GM23248 (cell line): Measurements from ENCODE around the gene TLE1. TPM values are rescaled to one million over a fixed set of nuclear protein-coding genes. Genes with fewer than 3 reads are reported as not detected.
"Not testable (repeated sequence)": the region's sequence is repeated elsewhere in the genome, so short reads cannot be mapped to it uniquely, and the experiment has no call there.

Experiments used
- DNase-seq: peaks from one replicate; pipeline ENCODE4 v3.0.0-alpha.2; 2015
- H2AFZ ChIP-seq: fragments of 200-600 bp; sonication (generic); 2 replicates; pipeline ENCODE4 v1.6.1; 2016; ENCODE audit warnings: antibody characterized with exemption
- H3F3A ChIP-seq: fragments of 200-600 bp; sonication (generic); 2 replicates; pipeline ENCODE4 v1.6.1; 2016; ENCODE audit warnings: mild to moderate bottlenecking, antibody characterized with exemption, mixed run types; ENCODE audit not compliant: insufficient read depth
- H3K27ac ChIP-seq: fragments of 200-600 bp; sonication (generic); 2 replicates; pipeline ENCODE4 v1.5.1; 2016; ENCODE audit warnings: mild to moderate bottlenecking
- H3K27me3 ChIP-seq: fragments of 200-600 bp; sonication (generic); replicated peaks from 2 replicates; pipeline ENCODE4 v1.6.1; 2016; ENCODE audit warnings: mild to moderate bottlenecking; ENCODE audit not compliant: insufficient read depth
- H3K36me3 ChIP-seq: fragments of 200-600 bp; sonication (generic); 2 replicates; pipeline ENCODE4 v1.6.1; 2016; ENCODE audit warnings: low read depth, mild to moderate bottlenecking
- H3K4me1 ChIP-seq: fragments of 200-600 bp; sonication (generic); 2 replicates; pipeline ENCODE4 v1.6.1; 2016; ENCODE audit warnings: mild to moderate bottlenecking; ENCODE audit not compliant: insufficient read depth
- H3K4me2 ChIP-seq: fragments of 200-600 bp; sonication (generic); one replicate; pipeline ENCODE4 v1.6.1; 2016; ENCODE audit warnings: mild to moderate bottlenecking; ENCODE audit not compliant: unreplicated experiment
- H3K4me3 ChIP-seq: fragments of 200-600 bp; sonication (generic); 2 replicates; pipeline ENCODE4 v1.5.1; 2016; ENCODE audit warnings: mild to moderate bottlenecking
- H3K79me2 ChIP-seq: fragments of 200-600 bp; sonication (generic); 2 replicates; pipeline ENCODE4 v1.6.1; 2016; ENCODE audit warnings: mild to moderate bottlenecking; ENCODE audit not compliant: insufficient read depth
- H3K9ac ChIP-seq: fragments of 200-600 bp; sonication (generic); 2 replicates; pipeline ENCODE4 v1.6.1; 2016; ENCODE audit warnings: mild to moderate bottlenecking
- H3K9me2 ChIP-seq: fragments of 200-600 bp; sonication (generic); 2 replicates; pipeline ENCODE4 v1.6.1; 2016; ENCODE audit warnings: mixed run types, mild to moderate bottlenecking, moderate library complexity; ENCODE audit not compliant: insufficient read depth
- H3K9me3 ChIP-seq: fragments of 200-600 bp; sonication (generic); one replicate; pipeline ENCODE4 v1.6.1; 2017; ENCODE audit warnings: low read depth
- H4K20me1 ChIP-seq: fragments of 200-600 bp; sonication (generic); 2 replicates; pipeline ENCODE4 v1.6.0; 2016; ENCODE audit not compliant: insufficient read depth
- EZH2 ChIP-seq: fragments of 200-600 bp; sonication (generic); IDR thresholded peaks from 2 replicates; pipeline ENCODE4 v1.6.1; 2018; ENCODE audit warnings: antibody characterized with exemption, mild to moderate bottlenecking; ENCODE audit not compliant: insufficient read depth, poor library complexity, severe bottlenecking
- EZH2phosphoT487 ChIP-seq: fragments of 200-600 bp; sonication (generic); IDR thresholded peaks from 2 replicates; pipeline ENCODE4 v1.6.1; 2018; ENCODE audit warnings: antibody characterized with exemption, moderate library complexity, mild to moderate bottlenecking, low read depth; ENCODE audit not compliant: insufficient read depth
- whole genome bisulfite sequencing, 2 experiments: methylation state at CpG; one replicate each; pipeline ENCODE4 v1.1.6; 2015 to 2017; ENCODE audit warnings: low lambda C conversion rate in 2 of 2, low coverage in 1 of 2; ENCODE audit errors: missing lambda C conversion rate in 2 of 2; 5-methylcytosine and 5-hydroxymethylcytosine counted together
- in situ Hi-C: fragments of 300-500 bp; cut with MboI; formaldehyde crosslinking; loops from 2 replicates; pipeline ENCODE4 v1.15.0; 2020
- polyA plus RNA-seq: library from polyadenylated mRNA; unstranded; fragments of >200 nt; fragmentation: Nextera tagmentation; extraction: Ambion mirVana; gene quantifications from 2 replicates; pipeline ENCODE4 v1.2.1, GENCODE V29; 2016
- total RNA-seq: library from RNA; depleted of rRNA; stranded (reverse); fragments of >200 nt; shearing (Covaris generic); gene quantifications from 2 replicates; pipeline ENCODE4 v1.2.3, GENCODE V29; 2014

Gene TLE1
- total and polyA plus RNA-seq, 2 experiments from 2014 or later: 6.4 to 14.4 TPM

DNA sequence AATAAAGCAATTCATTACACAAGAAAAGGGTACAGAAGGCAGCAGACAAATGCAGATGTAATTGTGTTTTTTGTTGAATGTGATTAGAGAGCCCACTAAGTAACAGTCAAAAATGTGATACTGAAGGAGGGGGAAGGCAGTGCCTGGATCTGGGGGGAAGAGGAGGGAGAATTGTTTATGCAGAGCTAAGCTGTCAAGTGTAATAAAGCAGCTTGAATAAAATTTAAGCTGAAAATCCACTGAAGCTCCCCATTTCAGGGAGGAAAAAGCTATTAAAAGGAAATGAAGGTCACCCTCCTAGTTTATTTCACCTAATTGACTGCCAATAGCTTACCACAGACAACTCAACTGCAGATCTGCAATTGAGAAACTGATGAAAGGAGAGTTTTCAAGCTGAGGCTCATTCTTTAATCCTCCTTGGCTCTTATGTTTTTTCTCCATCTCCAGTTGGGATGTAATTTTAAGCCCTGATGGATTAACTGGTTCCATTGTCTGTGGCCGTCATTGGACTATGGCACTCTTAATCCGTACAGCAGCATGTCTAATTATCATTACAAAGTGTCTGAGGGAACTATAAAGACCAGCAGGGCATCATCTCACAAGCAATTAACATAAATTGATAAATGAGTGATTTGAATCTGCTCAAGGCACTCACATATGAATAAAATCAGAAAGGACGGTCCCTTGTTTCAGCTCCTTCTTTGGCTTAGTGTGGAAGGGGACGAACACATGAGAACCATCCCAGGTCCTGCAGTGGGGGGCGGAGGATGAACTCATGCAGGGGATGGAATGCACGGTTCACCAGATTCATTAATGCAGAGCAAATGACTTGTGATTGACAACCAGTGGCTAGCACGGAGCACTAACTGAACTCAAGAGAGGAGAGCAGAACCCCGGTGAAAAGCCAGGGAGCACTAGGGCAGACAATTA is 38.5 kb downstream of the TLE1 start:
- DNase-seq: no peak
- Histone ChIP-seq H3K9ac (no peak overlapping the region), H3K36me3 (peaks cover 3% of the 10 kb centered on the region; the same call in 1 of the 2 replicates), H3K79me2 (no peaks in the 10 kb centered on the region), H3F3A (peaks cover 11% of the 10 kb centered on the region; the same call in 1 of the 2 replicates), H3K4me1 (peaks cover 12% of the 10 kb centered on the region), H2AFZ (no peak overlapping the region), H3K27me3 (no peaks in the 10 kb centered on the region), H3K27ac (no peak overlapping the region), H3K9me2 (no peaks in the 10 kb centered on the region), H4K20me1 (no peaks in the 10 kb centered on the region), H3K4me3 (no peak overlapping the region), H3K9me3 (no peaks in the 10 kb centered on the region), H3K4me2 (no peak overlapping the region)
- 88 to 90% methylated on average over 8 of the region's 8 CpGs for WGBS, 2 experiments
- in situ Hi-C loops: no loop called here
- no peak for TF ChIP-seq EZH2

DNA sequence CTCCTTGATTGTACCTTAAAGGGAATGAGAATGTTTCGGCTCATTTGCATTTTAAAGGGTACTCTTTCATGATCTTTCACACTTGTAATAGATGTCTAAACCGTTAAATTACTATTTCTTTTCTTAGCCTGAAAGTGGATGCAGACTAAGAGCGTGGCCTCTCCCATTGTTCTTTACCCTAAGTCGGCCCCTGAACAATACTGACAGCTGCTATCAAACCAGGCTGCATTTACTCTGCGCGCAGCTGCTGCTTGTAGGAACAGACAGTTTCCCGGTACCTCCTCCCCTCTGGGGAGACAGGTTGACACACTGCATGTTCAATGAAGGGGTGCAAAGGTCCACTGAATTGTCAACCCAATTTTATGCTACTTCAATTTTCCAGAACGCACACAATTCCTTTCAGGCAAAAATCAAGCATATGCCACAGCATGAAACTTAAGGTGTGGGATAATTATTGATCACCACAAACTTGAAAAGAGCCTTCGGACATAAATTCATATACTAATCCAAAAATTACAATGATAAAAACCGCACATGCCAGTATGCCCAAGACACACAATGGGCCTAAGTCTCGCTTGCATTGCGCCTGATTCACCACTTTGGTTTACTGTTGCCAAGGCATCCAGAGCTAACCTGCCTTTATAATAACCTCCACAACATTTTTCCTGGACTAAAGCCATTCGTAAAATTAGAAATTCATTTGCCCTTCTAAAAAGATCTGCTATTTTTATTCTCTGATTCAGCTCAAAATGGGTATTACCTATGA is 39.7 kb downstream of the TLE1 start:
- no peak overlapping the region for H3K4me2 ChIP-seq
- H3K36me3 ChIP-seq: peaks cover 3% of the 10 kb centered on the region; the same call in 1 of the 2 replicates
- no peak overlapping the region for H3K9ac ChIP-seq
- no peak overlapping the region for H3K27ac ChIP-seq
- no peak overlapping the region for H2AFZ ChIP-seq
- no peaks in the 10 kb centered on the region for H4K20me1 ChIP-seq
- H3K27me3 ChIP-seq: no peaks in the 10 kb centered on the region
- H3K9me3 ChIP-seq: no peaks in the 10 kb centered on the region
- no peaks in the 10 kb centered on the region for H3K9me2 ChIP-seq
- peaks cover 11% of the 10 kb centered on the region; the same call in 1 of the 2 replicates for H3F3A ChIP-seq
- peaks cover 12% of the 10 kb centered on the region for H3K4me1 ChIP-seq
- H3K79me2 ChIP-seq: no peaks in the 10 kb centered on the region
- no peak for TF ChIP-seq EZH2phosphoT487
- no peak for TF ChIP-seq EZH2
- in situ Hi-C loops: no loop called here
- H3K4me3 ChIP-seq: no peak overlapping the region
- no peak for DNase-seq
- WGBS, 2 experiments: 91 to 92% methylated on average over 13 of the region's 13 CpGs

DNA sequence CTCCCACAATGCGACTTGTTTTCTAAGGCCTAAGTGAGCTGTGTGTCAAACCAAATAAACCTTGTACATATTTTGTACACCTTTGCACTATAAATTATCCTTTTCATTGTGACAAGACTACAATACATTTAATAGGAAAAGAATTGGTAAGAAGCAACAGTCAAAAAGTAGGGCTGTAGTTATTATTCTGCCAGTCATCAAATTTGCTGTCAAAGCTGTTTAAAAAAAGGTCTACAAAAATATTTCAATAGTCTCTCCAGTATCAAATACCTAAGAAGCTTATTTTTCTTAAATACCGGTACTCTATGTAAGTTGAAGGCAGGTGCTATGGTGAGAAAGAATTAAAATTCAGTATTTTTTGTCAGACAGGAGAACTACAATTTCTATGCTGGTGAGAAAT is 40.5 kb downstream of the TLE1 start:
- WGBS, 2 experiments: 90 to 92% methylated on average over 2 of the region's 2 CpGs
- in situ Hi-C loops: no loop called here

DNA sequence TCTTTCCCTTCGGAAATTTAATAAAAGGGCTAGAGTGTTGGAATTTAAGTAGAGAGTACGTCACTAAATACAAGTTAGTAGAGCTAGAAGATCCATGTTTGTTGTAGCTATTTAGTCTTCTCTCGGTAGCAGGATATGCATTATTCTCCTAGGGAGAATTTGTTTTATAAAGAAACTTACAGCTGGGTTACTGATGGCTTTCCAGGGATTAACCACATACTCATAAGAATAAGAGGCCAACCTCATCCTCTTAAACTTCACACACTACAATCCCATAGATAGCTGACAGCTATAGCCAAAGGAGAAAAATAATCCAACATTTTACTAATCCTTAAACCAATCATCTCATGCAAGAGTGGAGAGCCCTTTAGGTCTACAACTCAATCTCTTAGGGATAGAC is 43.0 kb downstream of the TLE1 start:
- DNase-seq: no peak
- Histone ChIP-seq H3F3A (no peaks in the 10 kb centered on the region), H3K36me3 (peaks cover 3% of the 10 kb centered on the region; the same call in 1 of the 2 replicates), H3K27ac (no peak overlapping the region), H3K4me1 (no peaks in the 10 kb centered on the region), H3K27me3 (no peaks in the 10 kb centered on the region), H3K9me3 (no peaks in the 10 kb centered on the region), H3K4me2 (no peak overlapping the region), H3K79me2 (no peaks in the 10 kb centered on the region), H3K4me3 (no peak overlapping the region), H3K9ac (no peak overlapping the region), H4K20me1 (no peaks in the 10 kb centered on the region), H2AFZ (no peak overlapping the region), H3K9me2 (no peaks in the 10 kb centered on the region)
- TF ChIP-seq EZH2: no peak
- no peak for TF ChIP-seq EZH2phosphoT487
- in situ Hi-C loops: no loop called here
- WGBS, 2 experiments: 94 to 99% methylated on average over 3 of the region's 3 CpGs

More for the DNA sequence above, 40.5 kb downstream of the TLE1 start:
- peaks cover 12% of the 10 kb centered on the region for H3K4me1 ChIP-seq
- peaks cover 3% of the 10 kb centered on the region; the same call in 1 of the 2 replicates for H3K36me3 ChIP-seq
- no peak overlapping the region for H3K27ac ChIP-seq
- H4K20me1 ChIP-seq: no peaks in the 10 kb centered on the region
- no peaks in the 10 kb centered on the region for H3K9me3 ChIP-seq
- TF ChIP-seq EZH2 (no peak), EZH2phosphoT487 (no peak)
- H3K27me3 ChIP-seq: no peaks in the 10 kb centered on the region
- H3F3A ChIP-seq: peaks cover 11% of the 10 kb centered on the region; the same call in 1 of the 2 replicates
- DNase-seq: no peak
- H3K9ac ChIP-seq: no peak overlapping the region
- H3K4me3 ChIP-seq: no peak overlapping the region
- no peaks in the 10 kb centered on the region for H3K79me2 ChIP-seq
- no peaks in the 10 kb centered on the region for H3K9me2 ChIP-seq
- no peak overlapping the region for H3K4me2 ChIP-seq
- no peak overlapping the region for H2AFZ ChIP-seq

DNA sequence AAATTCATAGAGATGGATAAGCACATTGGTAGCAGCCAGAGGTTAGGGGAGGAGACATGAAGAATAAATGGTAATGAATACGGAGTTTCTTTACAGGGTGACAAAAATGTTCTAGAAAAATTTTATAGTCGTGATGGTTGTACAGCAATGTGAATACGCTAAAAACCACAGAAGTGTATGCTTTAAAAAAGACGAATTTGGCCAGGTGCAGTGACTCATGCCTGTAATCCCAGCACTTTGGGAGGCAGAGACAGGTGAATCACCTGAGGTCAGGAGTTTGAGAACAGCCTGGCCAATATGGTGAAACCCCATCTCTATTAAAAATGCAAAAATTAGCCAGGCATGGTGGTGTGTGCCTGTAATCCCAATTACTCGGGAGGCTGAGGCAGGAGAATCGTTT is 44.8 kb downstream of the TLE1 start:
- H3K36me3 ChIP-seq, H4K20me1 ChIP-seq, H3K4me3 ChIP-seq, H3K9me3 ChIP-seq, DNase-seq, H3K4me2 ChIP-seq, H2AFZ ChIP-seq, H3K27ac ChIP-seq, H3K79me2 ChIP-seq, H3K4me1 ChIP-seq, H3K9ac ChIP-seq, H3K9me2 ChIP-seq, in situ Hi-C loops, H3F3A ChIP-seq, H3K27me3 ChIP-seq: not testable (repeated sequence)
- 76 to 78% methylated on average over 6 of the region's 6 CpGs for WGBS, 2 experiments
